Fibroblast of villous mesenchyme (primary cell): ENCODE data around the gene DGKG. TPM values are rescaled to one million over a fixed set of nuclear protein-coding genes. Genes with fewer than 3 reads are reported as not detected.

Source experiments
- DNase-seq: peaks from one replicate; pipeline ENCODE4 v3.0.0-alpha.2; 2010; ENCODE audit warnings: low read depth
- H3K4me3 ChIP-seq: 2 replicates; pipeline ENCODE4 v1.5.1; 2011; ENCODE audit warnings: low read depth, mild to moderate bottlenecking, low read length
- CTCF ChIP-seq: IDR thresholded peaks from 2 replicates; pipeline ENCODE4 v1.5.1; 2012; ENCODE audit warnings: low read depth, mild to moderate bottlenecking, low read length; ENCODE audit not compliant: insufficient read depth
- total RNA-seq: library from RNA; depleted of rRNA; stranded (reverse); fragments of >200 nt; gene quantifications from 2 replicates; pipeline ENCODE4 v1.2.3, GENCODE V29; 2012

The DGKG gene
- total RNA-seq, 1 donor = under 0.01 TPM

DNA sequence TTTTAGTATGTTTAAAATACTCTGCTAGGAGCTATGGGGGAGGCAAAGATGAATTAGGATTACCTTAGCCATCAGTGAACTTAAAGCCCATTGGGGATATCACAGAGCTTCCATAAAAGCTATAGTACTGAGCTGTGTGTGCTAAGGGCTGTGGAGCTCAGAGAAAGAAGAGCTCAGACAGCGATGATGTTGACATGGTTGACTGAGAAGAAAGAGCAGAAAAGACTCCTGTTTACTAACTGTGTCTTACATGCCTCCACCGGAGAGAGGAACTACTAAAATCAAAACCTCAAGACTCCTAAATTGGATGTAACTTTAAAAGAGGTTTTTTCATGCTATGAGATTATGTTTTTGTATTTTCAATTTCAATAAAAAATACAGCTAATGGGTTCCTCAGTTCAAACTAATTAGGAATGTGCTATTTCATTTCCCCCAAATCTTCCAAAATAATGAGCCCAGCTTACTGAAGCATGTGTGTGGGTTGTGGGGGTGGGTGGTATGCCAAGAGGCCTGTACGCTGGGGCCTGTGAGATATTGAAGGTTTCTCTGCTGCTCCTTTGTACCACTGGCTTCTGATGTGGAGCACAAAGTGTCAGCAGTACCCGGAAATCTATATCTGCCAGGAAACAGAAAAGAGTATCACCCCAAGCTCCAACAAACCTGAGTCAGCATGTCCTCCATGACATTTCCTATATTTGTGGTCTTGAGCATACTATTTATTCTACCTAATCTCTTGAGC, 22.7 kb downstream of the DGKG start:
- no peak for TF ChIP-seq CTCF
- no peak overlapping the region for H3K4me3 ChIP-seq
- no peak for DNase-seq

DNA sequence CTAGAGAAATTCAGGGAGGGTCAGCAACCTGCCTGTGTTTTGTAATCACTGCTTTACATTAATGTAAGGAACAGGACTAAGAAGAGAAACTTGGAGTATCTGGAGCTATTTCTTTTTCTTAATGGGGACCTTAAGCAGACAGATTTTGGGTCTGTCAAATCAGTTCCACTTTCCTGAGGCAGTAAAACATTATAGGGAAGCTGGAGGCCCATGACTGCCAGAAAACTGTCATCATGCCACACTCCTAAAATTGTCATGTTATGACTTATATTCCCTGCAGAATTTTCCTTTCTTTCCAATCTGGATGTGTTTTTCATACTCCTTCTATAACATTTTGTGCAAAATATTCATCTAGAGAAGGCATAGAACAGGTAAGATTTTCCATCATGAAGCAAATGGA, 28.8 kb downstream of the DGKG start:
- H3K4me3 ChIP-seq = no peak overlapping the region
- no peak for DNase-seq
- no peak for TF ChIP-seq CTCF

DNA sequence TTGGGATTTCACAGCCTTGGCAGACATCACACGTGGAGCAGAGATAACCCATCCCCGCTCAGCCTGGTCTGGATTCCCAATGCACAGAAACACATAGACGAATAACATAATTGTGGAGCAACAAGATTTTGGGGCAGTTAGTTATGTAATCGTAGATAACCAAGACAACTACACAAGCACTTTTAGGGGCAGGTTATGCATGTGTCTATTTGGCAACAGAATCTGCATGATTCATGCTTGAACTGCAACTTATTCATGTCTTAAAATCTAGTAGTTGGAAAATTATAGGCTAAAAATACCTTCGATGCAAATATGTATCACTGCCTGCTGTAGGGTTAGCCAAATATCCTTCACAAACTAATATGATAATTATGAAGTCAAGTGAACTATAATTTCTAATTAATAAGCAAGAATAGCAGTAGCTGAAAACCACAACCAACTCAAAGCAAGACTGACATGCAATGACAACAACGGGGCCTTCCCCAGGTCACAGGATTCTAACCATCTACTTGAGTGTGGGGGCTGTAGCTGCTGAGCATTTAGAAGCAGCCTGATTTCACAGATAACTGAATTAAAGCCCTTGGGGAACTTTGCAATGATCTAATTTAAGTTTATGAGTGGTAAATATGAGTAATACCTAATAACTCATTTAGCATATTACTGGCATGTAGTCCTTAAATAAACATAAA, 31.1 kb downstream of the DGKG start:
- H3K4me3 ChIP-seq = no peak overlapping the region
- DNase-seq = no peak
- no peak for TF ChIP-seq CTCF

GRCh38 chr3:186329589-186329988, 32.4 kb downstream of the DGKG start:
- no peak for TF ChIP-seq CTCF
- no peak for DNase-seq
- no peak overlapping the region for H3K4me3 ChIP-seq

- TF ChIP-seq CTCF = no peak
- no peak overlapping the region for H3K4me3 ChIP-seq
- no peak for DNase-seq
These were observed 34.0 kb downstream of the DGKG start for GRCh38 chr3:186327912-186328487.

DNA sequence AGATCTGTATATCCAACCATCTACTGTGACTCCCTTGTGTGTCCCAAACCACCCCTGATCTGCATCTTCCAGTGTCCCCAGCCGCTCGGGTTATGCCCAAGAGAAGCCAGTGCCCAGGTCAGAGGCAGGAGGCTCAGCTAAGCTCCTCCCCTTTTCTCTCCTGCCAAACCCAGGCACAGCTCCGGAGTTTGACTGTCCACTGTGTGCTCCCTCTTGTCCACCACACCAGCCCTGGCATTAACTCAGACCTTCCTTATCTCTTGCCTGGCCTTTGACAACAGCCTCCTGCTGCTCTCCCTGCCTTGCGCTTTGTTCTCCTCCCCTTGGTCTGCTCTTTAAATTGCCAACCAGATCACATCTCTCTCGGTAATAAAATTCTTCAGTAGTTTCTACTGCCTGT, 39.3 kb downstream of the DGKG start:
- no peak overlapping the region for H3K4me3 ChIP-seq
- no peak for TF ChIP-seq CTCF
- DNase-seq = no peak
